ENCODE measurements around the gene ACTL10.

The ACTL10 gene

GRCh38 chr20:33664085-33664761 is 2.5 kb upstream of the ACTL10 start:
- ChIA-PET POLR2A (interaction anchor here (0.7 to 4.2 kb wide), 13 partner anchors 9 to 263 kb away, joined by 3 to 23 read pairs (median 8); partner anchors contain the start of genes CBFA2T2, CDK5RAP1 and NECAB3), CTCF (no interaction called here)
- DNase-seq (ENCODE audit: extremely low spot score) = no peak
- TF ChIP-seq FOXA1 (IDR thresholded peaks at IDR 0.05) = no peak
- no peak for TF ChIP-seq ZNF384 (IDR thresholded peaks at IDR 0.05)
- TF ChIP-seq CTBP1 (IDR thresholded peaks at IDR 0.05; ENCODE audit: borderline replicate concordance) = no peak
- TF ChIP-seq ARNT (IDR thresholded peaks at IDR 0.05) = no peak
- TF ChIP-seq TARDBP (IDR thresholded peaks at IDR 0.05) = no peak
- no peak for TF ChIP-seq BHLHE40 (IDR thresholded peaks at IDR 0.05; ENCODE audit: borderline replicate concordance)
- no peak for TF ChIP-seq ELF4 (IDR thresholded peaks at IDR 0.05)
- TF ChIP-seq NFRKB (IDR thresholded peaks at IDR 0.05) = no peak
- TF ChIP-seq SP1 (IDR thresholded peaks at IDR 0.05) = no peak
- no peak for TF ChIP-seq FOXK2 (IDR thresholded peaks at IDR 0.05)
- TF ChIP-seq LEF1 (IDR thresholded peaks at IDR 0.05; ENCODE audit: borderline replicate concordance) = no peak
- TF ChIP-seq SUZ12 (IDR thresholded peaks at IDR 0.05) = no peak
- TF ChIP-seq HDGF (IDR thresholded peaks at IDR 0.05; ENCODE audit: borderline replicate concordance) = no peak
- TF ChIP-seq L3MBTL2 (conservative IDR thresholded peaks at IDR 0.05) = no peak
- no peak for TF ChIP-seq FOXM1 (IDR thresholded peaks at IDR 0.05; ENCODE audit: borderline replicate concordance)

GRCh38 chr20:33664762-33665144 is 2.0 kb upstream of the ACTL10 start:
- ChIA-PET POLR2A (interaction anchor here (1.8 to 4.2 kb wide), 7 partner anchors 8 to 175 kb away, joined by 6 to 23 read pairs (median 17); partner anchors contain the start of genes CBFA2T2 and NECAB3), CTCF (no interaction called here)
- DNase-seq (ENCODE audit: extremely low spot score) = no peak
- TF ChIP-seq SUZ12 (IDR thresholded peaks at IDR 0.05) (no peak), NFRKB (IDR thresholded peaks at IDR 0.05) (no peak), TARDBP (IDR thresholded peaks at IDR 0.05) (no peak), L3MBTL2 (conservative IDR thresholded peaks at IDR 0.05) (no peak), FOXK2 (IDR thresholded peaks at IDR 0.05) (no peak), ELF4 (IDR thresholded peaks at IDR 0.05) (no peak)

GRCh38 chr20:33667245-33667675 is 517 bp downstream of the ACTL10 start:
- CTCF ChIA-PET = no interaction called here
- no peak for TF ChIP-seq HDGF (IDR thresholded peaks at IDR 0.05; ENCODE audit: borderline replicate concordance)
- no peak for TF ChIP-seq SUZ12 (IDR thresholded peaks at IDR 0.05)
- no peak for TF ChIP-seq PKNOX1 (IDR thresholded peaks at IDR 0.05)
- no peak for TF ChIP-seq TARDBP (IDR thresholded peaks at IDR 0.05)
- no peak for TF ChIP-seq BHLHE40 (IDR thresholded peaks at IDR 0.05; ENCODE audit: borderline replicate concordance)
- TF ChIP-seq ZNF384 (IDR thresholded peaks at IDR 0.05) = no peak
- no peak for TF ChIP-seq ELF4 (IDR thresholded peaks at IDR 0.05)
- no peak for TF ChIP-seq SP1 (IDR thresholded peaks at IDR 0.05)
- no peak for TF ChIP-seq L3MBTL2 (conservative IDR thresholded peaks at IDR 0.05)
- TF ChIP-seq ARNT (IDR thresholded peaks at IDR 0.05) = no peak
- no peak for TF ChIP-seq FOXK2 (IDR thresholded peaks at IDR 0.05)
- TF ChIP-seq LEF1 (IDR thresholded peaks at IDR 0.05; ENCODE audit: borderline replicate concordance) = no peak
- no peak for TF ChIP-seq CTBP1 (IDR thresholded peaks at IDR 0.05; ENCODE audit: borderline replicate concordance)
- TF ChIP-seq NFRKB (IDR thresholded peaks at IDR 0.05) = no peak
- TF ChIP-seq FOXM1 (IDR thresholded peaks at IDR 0.05; ENCODE audit: borderline replicate concordance) = no peak
- no peak for TF ChIP-seq FOXA1 (IDR thresholded peaks at IDR 0.05)
- no peak for DNase-seq (ENCODE audit: extremely low spot score)
- POLR2A ChIA-PET = interaction anchor here (1.4 kb wide), 1 partner anchor 177 kb away, joined by 3 read pairs; the partner anchor contains the start of gene CBFA2T2

GRCh38 chr20:33667676-33668465 is 1.1 kb downstream of the ACTL10 start:
- ChIA-PET POLR2A (interaction anchor here (1.4 kb wide), 1 partner anchor 178 kb away, joined by 3 read pairs; the partner anchor contains the start of gene CBFA2T2), CTCF (no interaction called here)
- DNase-seq (ENCODE audit: extremely low spot score) = peak; percentile 64
- TF ChIP-seq L3MBTL2 (conservative IDR thresholded peaks at IDR 0.05) (no peak), PKNOX1 (IDR thresholded peaks at IDR 0.05) (no peak), ARNT (IDR thresholded peaks at IDR 0.05) (no peak), FOXK2 (IDR thresholded peaks at IDR 0.05) (no peak), HDGF (IDR thresholded peaks at IDR 0.05; ENCODE audit: borderline replicate concordance) (no peak), TARDBP (IDR thresholded peaks at IDR 0.05) (no peak)

- no peak for TF ChIP-seq BHLHE40 (IDR thresholded peaks at IDR 0.05; ENCODE audit: borderline replicate concordance)
- no peak for TF ChIP-seq ARNT (IDR thresholded peaks at IDR 0.05)
- TF ChIP-seq CTBP1 (IDR thresholded peaks at IDR 0.05; ENCODE audit: borderline replicate concordance) = no peak
- TF ChIP-seq FOXA1 (IDR thresholded peaks at IDR 0.05) = no peak
- no peak for TF ChIP-seq PKNOX1 (IDR thresholded peaks at IDR 0.05)
- TF ChIP-seq FOXM1 (IDR thresholded peaks at IDR 0.05; ENCODE audit: borderline replicate concordance) = no peak
- no peak for TF ChIP-seq TARDBP (IDR thresholded peaks at IDR 0.05)
- no peak for TF ChIP-seq SUZ12 (IDR thresholded peaks at IDR 0.05)
- TF ChIP-seq FOXK2 (IDR thresholded peaks at IDR 0.05) = no peak
- no peak for TF ChIP-seq ELF4 (IDR thresholded peaks at IDR 0.05)
- TF ChIP-seq ZNF384 (IDR thresholded peaks at IDR 0.05) = no peak
- TF ChIP-seq NFRKB (IDR thresholded peaks at IDR 0.05) = no peak
- TF ChIP-seq HDGF (IDR thresholded peaks at IDR 0.05; ENCODE audit: borderline replicate concordance) = no peak
- TF ChIP-seq L3MBTL2 (conservative IDR thresholded peaks at IDR 0.05) = no peak
- TF ChIP-seq LEF1 (IDR thresholded peaks at IDR 0.05; ENCODE audit: borderline replicate concordance) = no peak
- no peak for TF ChIP-seq SP1 (IDR thresholded peaks at IDR 0.05)
- POLR2A ChIA-PET = interaction anchor here (0.7 to 1.4 kb wide), 3 partner anchors 14 to 243 kb away, joined by 3 read pairs; partner anchors contain the start of gene CBFA2T2
- CTCF ChIA-PET = no interaction called here
- no peak for DNase-seq (ENCODE audit: extremely low spot score)
Measured at GRCh38 chr20:33668466-33669155, 1.9 kb downstream of the ACTL10 start.

Data from HEK293T (cell line).